Globus pallidus (tissue), 1 donor: Measurements from ENCODE around the gene ADARB2.

Source experiments
- DNase-seq: peaks from one replicate; pipeline ENCODE4 v3.0.0-alpha.2; 2015; ENCODE audit warnings: low spot score

The ADARB2 gene

DNA sequence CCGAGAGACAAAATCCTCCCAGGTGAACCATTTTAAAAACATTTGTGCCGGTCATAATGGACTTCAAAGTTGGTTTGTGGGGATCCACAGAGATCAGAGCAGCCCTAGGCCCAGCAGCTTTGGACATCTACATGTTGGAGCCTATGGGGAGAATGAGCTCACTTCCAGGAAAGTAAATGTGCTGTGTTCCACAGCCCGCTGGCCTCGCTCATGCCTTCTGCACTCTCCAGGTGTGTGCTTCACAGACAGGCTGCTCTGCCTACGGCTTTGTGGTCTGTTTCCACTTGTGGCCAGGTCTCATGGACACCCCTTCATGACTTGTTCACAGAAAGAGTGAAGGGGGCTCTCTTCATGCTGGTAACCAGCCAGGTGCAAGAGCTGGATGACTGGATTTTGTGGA lies 141.6 kb downstream of the ADARB2 start:
- DNase-seq = no peak

DNA sequence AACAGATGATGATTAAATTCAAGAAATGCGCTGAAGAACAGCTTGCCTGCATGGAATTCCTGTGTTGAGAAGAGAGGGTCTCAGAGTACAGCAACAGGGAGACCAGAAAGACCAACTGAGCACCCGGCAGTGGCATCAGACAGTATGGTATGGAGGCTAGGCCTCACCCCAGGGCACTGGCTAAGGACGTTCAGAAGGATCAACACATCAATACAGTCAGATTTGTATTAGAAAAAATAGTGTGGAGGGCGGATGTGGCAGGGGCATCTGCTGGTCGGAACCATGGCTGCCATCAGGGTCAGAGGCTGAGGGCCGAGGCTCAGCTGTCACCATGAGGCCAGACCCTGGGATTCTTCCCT lies 142.1 kb downstream of the ADARB2 start:
- DNase-seq = no peak

DNA sequence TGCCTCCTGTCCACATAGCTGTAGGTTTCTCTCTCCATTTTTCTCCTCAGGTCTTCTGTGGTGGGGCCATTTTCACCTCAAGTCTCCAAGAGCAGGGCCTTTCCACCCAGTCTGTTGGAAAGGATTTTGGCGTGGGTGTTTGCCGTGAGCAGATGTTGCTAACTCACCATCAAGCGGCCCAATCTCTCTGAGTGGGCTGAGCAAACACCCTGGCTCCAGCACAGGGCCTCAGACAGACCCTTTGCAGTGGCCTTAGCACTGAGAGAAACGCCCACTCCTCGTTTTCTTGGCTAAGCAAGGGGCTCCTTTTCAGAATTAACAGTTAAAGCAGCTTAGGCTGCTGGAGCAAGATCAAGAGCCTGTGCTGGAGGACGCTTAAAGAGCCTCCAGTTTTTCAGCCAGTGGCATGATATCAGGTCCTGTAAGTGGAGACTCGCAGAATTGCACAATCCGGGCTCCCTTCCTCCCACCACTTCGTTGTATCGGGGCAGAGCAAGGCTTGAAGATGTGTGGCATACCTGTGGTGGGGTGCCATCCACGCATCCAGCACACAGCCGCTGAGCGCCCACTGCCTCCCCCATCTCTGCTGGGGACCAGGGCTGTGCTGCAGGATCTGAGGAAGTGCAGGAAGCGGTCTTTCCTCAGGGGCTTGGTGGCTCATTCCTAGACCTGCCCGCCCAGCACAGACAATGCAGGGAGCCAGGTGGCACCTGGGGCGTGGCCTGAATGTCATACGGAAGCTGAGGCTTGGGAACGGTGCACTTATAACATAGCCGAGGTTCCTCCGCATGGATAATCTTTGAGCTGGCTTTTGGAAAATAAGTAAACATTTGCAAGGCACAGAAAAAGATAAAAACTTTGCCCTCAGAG lies 142.7 kb downstream of the ADARB2 start:
- no peak for DNase-seq

GRCh38 chr10:1591742-1592141 lies 145.6 kb downstream of the ADARB2 start:
- DNase-seq = no peak

GRCh38 chr10:1591045-1591444 lies 146.3 kb downstream of the ADARB2 start:
- DNase-seq = no peak

GRCh38 chr10:1589257-1589656 lies 148.1 kb downstream of the ADARB2 start:
- DNase-seq = no peak

GRCh38 chr10:1582739-1583138 lies 154.6 kb downstream of the ADARB2 start:
- no peak for DNase-seq

DNA sequence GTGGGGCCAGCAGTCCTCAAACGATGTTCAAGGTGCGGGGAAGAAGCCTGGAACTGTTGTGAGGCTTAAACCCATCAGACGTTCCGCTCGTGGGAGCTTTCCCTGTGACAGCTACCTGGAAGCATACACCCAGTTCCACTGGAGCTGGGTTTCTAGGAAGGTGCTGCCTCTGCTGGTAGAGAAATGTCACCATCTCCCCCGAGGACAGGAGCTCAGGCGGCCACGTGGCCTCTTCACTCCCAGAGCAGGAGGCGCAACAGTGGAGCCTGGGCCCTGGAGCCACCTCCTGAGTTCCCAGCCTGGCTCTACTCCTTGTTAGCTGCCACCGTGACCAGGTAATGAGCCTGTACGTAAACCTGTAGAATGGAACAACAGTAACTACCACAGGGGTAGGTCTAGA lies 156.1 kb downstream of the ADARB2 start:
- no peak for DNase-seq

DNA sequence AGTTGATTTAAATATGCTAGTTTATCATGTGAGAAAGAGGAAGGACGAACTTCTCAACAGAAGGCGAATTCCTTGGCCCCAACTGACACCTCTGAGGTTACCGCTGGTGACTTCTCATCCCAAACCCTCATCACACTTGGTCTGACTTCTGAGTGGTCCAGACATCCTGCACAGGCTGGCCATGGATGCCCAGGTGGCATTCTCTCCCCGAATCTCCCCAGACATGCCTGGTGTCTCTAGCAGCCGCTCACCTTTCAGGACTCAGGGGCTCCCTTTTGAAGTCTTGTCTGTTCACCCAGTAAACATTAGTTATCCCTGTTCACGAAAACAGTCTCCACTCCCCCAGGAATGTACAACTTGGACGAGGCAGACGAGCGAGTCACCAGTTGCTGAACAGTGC lies 157.7 kb downstream of the ADARB2 start:
- DNase-seq = no peak

GRCh38 chr10:1579141-1579491 lies 158.2 kb downstream of the ADARB2 start:
- DNase-seq = no peak

DNA sequence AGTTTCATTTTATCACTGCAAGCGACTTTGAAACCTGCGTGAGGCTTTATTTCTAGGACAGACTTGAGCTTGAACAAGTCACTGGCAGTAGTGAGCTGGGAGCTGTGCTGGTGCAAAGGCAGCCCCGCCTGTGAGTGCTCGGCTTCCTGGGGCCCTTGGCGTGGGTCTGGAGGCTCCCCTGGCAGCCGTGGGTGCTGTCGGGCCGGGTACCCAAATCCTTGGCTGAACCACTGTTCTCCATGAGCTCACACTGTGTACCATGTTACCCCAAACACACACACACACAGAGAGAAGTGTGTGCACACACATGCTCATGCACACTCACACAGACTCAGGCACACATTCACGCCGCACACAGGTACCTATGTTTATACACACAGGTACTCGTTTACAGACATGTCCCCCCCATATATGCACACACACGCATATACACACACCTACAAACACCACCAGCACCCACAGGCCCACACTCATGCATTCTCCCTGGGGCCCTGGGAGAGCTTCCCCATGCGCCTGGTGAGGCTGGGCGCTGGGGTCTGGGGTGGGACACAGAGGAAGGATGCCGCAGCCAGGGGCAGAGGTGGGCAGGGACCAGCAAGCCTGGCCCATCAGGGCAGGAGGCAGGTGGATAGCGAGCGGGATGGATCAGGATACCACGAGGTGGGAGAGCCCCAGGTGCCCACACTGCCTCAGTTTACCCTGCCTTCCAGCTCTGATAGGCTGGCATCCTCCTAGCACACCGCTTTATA lies 158.8 kb downstream of the ADARB2 start:
- DNase-seq = no peak

GRCh38 chr10:1577945-1578344 lies 159.4 kb downstream of the ADARB2 start:
- no peak for DNase-seq

DNA sequence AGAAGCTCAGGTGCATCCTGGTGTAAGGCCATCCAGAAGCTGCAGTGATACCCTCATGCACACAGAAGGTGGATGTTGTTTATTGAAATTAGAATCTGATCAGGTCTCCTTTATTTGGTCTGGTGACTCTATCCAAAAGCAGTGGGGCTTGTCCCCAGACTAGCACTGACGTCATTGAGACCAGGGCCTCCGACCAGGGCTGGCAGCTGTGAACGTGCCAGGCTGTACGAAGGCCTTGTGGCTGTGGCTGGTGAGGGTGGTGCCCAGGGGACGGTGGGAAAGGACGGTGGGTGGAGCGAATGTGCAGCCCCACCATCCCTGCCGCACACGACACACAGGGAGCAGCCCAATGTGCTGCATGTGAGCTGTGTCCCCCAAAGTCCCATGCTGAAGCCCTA lies 160.0 kb downstream of the ADARB2 start:
- DNase-seq = no peak

GRCh38 chr10:1576467-1577372 lies 160.6 kb downstream of the ADARB2 start:
- DNase-seq = no peak

DNA sequence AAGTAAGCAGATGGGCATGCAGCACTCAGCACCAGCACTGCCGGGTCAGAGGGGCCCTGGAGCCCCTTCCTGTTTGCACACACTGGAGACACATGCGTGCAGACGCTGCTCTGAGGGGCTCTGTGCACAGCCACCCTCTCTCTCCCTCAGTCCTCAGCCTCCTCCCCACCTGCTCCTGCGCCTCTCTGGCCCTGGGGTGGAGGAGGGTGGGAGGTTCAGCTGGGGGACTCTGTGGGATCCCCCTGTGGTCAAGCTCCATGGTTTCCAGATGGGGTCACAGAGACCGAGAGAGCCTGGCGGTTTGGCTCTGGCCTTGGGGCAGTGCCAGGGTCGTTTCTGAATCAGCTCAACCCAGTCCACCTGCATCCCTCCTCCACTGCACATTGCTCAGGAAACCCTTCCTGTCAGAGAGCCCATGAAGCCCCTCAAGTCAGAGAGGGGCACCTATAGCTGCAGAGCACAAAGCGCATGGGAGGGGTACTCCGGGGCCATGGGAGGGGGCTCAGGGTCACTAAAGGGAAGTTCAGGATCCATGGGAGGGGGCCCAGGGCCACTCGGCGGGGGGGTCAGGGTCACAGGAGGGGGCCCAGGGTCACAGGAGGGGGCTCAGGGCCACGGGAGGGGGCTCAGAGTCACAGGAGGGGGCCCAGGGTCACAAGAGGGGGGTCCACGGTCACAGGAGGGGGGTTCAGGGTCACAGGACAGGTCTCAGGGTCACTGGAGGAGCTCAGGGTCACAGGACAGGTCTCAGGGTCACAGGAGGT lies 161.7 kb downstream of the ADARB2 start:
- no peak for DNase-seq

DNA sequence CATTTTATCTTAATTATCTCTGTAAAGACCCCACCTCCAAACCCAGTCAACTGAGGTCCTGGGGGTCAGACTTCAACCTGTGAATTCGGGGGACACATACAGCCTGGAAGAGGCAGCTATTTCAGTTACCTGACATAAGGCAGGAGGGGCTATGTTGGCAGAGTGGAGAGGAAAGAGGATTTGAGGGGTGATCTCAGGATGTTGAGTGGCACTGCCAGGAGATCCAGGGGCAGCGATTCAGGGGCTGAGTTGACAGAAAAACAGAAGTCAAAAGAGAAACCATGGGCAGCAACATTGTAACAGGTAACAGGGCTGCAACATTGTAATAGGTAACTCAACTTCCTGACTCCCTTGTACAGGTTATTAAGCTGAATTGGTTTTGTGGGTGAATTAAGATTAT lies 162.6 kb downstream of the ADARB2 start:
- no peak for DNase-seq

DNA sequence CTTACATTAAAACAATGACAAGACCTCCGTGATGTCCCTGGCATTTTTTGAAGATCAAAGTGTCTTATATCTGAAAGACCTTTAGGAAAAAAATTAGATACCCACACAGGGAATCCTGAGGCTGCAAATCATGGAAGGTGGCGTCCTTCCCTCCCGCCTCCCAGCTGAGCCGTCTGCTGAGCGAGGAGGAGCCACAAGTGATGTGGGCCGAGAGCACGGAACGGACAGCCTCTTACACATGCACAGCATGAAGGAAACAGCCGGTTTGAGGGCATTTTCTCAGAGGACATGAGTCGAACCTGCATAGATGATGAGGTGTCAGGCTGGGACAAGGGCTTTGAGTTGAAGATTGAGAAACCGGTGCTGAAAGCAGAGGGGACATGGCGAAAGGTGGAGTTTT lies 163.3 kb downstream of the ADARB2 start:
- no peak for DNase-seq

DNA sequence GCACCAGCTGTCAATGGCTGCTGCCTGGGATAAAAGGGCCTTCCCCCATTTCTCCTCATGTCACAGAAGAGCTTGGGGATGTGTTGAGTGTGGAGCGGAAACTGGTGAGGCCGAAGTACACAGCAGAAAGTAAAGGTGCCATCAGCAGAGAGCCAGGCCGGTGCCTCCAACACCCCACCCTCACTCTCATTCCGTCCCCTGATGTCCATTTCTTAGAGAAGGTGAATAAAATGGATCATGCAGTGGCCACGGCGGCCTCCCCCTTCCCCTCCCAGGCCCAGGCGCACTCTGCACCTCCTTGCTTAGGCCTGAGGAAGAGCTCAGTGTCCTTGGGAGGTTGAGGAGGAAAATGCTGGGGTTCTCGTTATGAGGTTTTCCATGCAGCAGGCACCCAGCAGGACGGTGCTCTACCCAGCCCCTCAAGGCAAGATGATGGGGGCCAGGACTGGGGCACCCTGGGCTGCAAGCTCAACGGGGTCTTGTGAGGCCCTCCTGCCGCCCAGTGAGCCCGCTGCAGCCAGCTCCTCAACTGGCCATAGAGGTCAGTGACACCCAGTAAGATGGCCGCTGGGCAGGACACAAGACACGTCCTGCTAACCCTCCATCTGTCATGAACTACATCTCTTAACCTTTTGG lies 163.9 kb downstream of the ADARB2 start:
- DNase-seq = no peak

- DNase-seq = no peak
These were observed 164.6 kb downstream of the ADARB2 start for GRCh38 chr10:1572519-1573333.

- no peak for DNase-seq
These were observed 165.6 kb downstream of the ADARB2 start for GRCh38 chr10:1571587-1572237.
